Astrocyte of the cerebellum (primary cell): ENCODE data around the gene SRPK2.

Experiments used
- DNase-seq: peaks from one replicate; pipeline ENCODE4 v3.0.0-alpha.2; 2011; ENCODE audit warnings: low read depth
- H3K4me3 ChIP-seq: 2 replicates; pipeline ENCODE4 v1.5.1; 2011; ENCODE audit warnings: mild to moderate bottlenecking, low read depth, low read length, moderate library complexity
- CTCF ChIP-seq: IDR thresholded peaks from 2 replicates; pipeline ENCODE4 v1.5.1; 2012; ENCODE audit warnings: low read length, low read depth, moderate library complexity, mild to moderate bottlenecking; ENCODE audit errors: missing control alignments
- in situ Hi-C: cut with HindIII; loops from 2 replicates; pipeline ENCODE4 v1.10.0; 2017; ENCODE audit warnings: low sequenced_read_pairs

The SRPK2 gene

GRCh38 chr7:105187302-105188169 lies 201.2 kb downstream of the SRPK2 start:
- in situ Hi-C loops: no loop called here
- no peak for TF ChIP-seq CTCF
- H3K4me3 ChIP-seq: no peak overlapping the region
- DNase-seq: no peak

- no peak for DNase-seq
- in situ Hi-C loops: no loop called here
- H3K4me3 ChIP-seq: no peak overlapping the region
- TF ChIP-seq CTCF: no peak
Observed at GRCh38 chr7:105185290-105186010, 203.3 kb downstream of the SRPK2 start.

- no peak for TF ChIP-seq CTCF
- DNase-seq: no peak
- in situ Hi-C loops: no loop called here
- no peak overlapping the region for H3K4me3 ChIP-seq
Observed at GRCh38 chr7:105180002-105180401, 208.7 kb downstream of the SRPK2 start.

GRCh38 chr7:105178928-105179541 lies 209.7 kb downstream of the SRPK2 start:
- in situ Hi-C loops: no loop called here
- TF ChIP-seq CTCF: no peak
- H3K4me3 ChIP-seq: no peak overlapping the region
- DNase-seq: no peak

- no peak for DNase-seq
- in situ Hi-C loops: no loop called here
- TF ChIP-seq CTCF: no peak
- no peak overlapping the region for H3K4me3 ChIP-seq
Observed at GRCh38 chr7:105178177-105178576, 210.5 kb downstream of the SRPK2 start.

- in situ Hi-C loops: no loop called here
- DNase-seq: no peak
- no peak for TF ChIP-seq CTCF
Observed at GRCh38 chr7:105177026-105177425, 211.7 kb downstream of the SRPK2 start.

More at GRCh38 chr7:105177026-105177425, 211.7 kb downstream of the SRPK2 start:
- no peak overlapping the region for H3K4me3 ChIP-seq
